Stimulated activated naive CD8-positive, alpha-beta T cell treated with anti-CD3 and anti-CD28 coated beads, Interleukin-15, amount 100 ng/mL, for 72 hours (primary cell): Measurements from ENCODE around the gene DDAH1.

Source experiments
- ATAC-seq: fragments of 150-1000 bp; cut with Tn5 transposase; 2 replicates; pipeline ENCODE4 v1.10.0; 2021; ENCODE audit warnings: mild to moderate bottlenecking, moderate library complexity
- DNase-seq, 2 donors: peaks; one replicate each; pipeline ENCODE4 v3.0.0; 2021 to 2022
- H3K27ac Mint-ChIP-seq, 2 donors: one replicate each; pipeline ENCODE4 v1.8.0; 2022; ENCODE audit warnings: mild to moderate bottlenecking in 2 of 2, mixed read lengths in 2 of 2, moderate library complexity in 2 of 2
- H3K27me3 Mint-ChIP-seq: one replicate; pipeline ENCODE4 v1.8.0; 2022; ENCODE audit warnings: mixed read lengths
- H3K4me1 Mint-ChIP-seq: one replicate; pipeline ENCODE4 v1.8.0; 2022; ENCODE audit warnings: mild to moderate bottlenecking, mixed read lengths
- H3K4me3 Mint-ChIP-seq, 2 donors: one replicate each; pipeline ENCODE4 v1.8.0; 2022; ENCODE audit warnings: mild to moderate bottlenecking in 2 of 2, mixed read lengths in 2 of 2, moderate library complexity in 1 of 2
- H3K9me3 Mint-ChIP-seq, 2 donors: one replicate each; pipeline ENCODE4 v1.8.0; 2022; ENCODE audit warnings: mixed read lengths in 2 of 2

The DDAH1 gene

DNA sequence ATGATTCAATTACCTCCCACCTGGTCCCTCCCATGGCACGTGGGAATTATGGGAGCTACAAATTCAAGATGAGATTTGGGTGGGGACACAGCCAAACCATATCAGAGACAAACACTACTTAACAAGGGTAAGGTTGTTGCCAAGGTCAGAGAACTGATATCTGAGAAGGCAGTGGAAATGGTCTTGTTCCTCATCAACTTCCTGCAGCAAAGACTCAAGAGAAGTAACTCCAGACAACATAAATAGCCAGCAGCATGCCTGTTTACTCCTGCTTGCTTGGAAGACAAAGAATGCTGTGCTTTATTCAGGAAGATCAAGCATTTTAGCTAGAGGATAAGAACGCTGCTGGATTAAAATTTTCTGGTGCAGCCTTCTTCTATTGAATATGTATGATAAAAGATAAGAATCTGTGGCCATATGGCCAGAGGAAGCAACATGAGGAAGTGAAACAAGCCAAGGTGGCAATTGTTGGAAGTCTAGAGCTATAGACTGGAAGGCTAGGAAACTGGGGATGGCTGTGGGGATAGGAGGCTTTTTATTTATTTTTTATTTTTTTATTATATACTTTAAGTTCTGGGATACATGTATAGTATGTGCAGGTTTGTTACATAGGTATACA is 36.4 kb downstream of the DDAH1 start:
- DNase-seq (no peak), ATAC-seq (no peak)
- H3K4me3 Mint-ChIP-seq = no peak overlapping the region
- H3K27me3 Mint-ChIP-seq = peaks cover 19% of the 10 kb centered on the region
- no peaks in the 10 kb centered on the region for H3K4me1 Mint-ChIP-seq
- H3K9me3 Mint-ChIP-seq = peaks cover 0 to 9% of the 10 kb centered on the region in 2 donors
- H3K27ac Mint-ChIP-seq = no peak overlapping the region

DNA sequence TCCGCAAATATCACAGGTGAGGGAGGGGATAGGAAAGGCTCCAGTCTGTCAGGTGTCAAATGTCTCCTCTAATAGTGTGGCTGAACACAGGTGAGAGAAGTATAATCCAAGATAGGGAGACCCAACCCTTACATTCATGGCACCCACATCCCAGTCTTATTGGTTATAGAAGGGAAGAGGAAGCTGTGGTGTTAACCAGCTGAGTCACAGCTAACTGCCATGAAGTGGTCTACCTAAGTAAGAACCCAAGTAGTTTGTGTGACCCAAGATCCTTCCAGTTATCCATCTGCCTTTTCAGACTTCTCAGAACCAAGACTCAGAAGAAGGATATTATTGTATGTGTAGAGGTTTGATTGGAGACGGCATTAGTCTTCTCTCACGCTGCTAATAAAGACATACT is 37.1 kb downstream of the DDAH1 start:
- no peaks in the 10 kb centered on the region for H3K4me1 Mint-ChIP-seq
- peaks cover 0 to 9% of the 10 kb centered on the region in 2 donors for H3K9me3 Mint-ChIP-seq
- no peak overlapping the region for H3K4me3 Mint-ChIP-seq
- H3K27me3 Mint-ChIP-seq = peaks cover 19% of the 10 kb centered on the region
- H3K27ac Mint-ChIP-seq = no peak overlapping the region
- no peak for ATAC-seq
- no peak for DNase-seq

DNA sequence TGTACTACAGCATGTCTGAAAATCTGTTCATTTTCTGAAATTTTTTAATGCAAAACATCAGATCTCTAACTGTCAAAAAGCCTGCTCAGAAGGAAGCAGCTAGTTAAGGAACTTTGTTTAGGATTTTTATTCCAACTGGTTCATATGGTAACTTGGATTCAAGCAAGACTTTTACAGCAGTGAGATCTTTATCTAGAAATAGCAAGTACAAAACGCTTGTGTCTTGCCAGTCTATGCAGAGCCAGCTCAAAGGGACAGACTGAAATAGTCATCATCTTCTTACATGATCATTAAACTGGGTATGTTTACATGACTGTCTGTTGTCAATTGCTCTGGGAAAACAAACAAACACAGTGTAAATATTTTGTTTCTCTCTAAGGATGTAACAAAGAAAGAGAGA is 37.6 kb downstream of the DDAH1 start:
- H3K4me3 Mint-ChIP-seq = no peak overlapping the region
- ATAC-seq (no peak), DNase-seq (no peak)
- peaks cover 19% of the 10 kb centered on the region for H3K27me3 Mint-ChIP-seq
- peaks cover 0 to 9% of the 10 kb centered on the region in 2 donors for H3K9me3 Mint-ChIP-seq
- no peaks in the 10 kb centered on the region for H3K4me1 Mint-ChIP-seq
- no peak overlapping the region for H3K27ac Mint-ChIP-seq

DNA sequence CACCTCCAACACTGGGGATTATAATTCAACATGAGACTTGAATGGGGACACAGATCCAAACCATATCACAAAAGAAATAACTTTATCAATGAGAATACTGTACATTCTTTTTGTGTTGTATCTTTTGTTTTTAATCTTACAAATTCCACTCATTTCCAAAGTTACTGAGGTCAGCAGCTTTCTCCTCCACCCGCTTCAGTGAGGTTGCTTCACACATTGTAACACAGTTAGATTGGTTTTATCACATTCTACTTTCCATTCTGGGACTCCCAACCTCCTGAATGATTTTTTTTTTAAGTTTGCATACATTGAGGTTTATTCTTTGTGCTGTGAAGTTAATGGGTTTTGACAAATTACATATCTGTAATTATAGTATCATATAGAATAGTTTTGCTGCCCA is 43.8 kb downstream of the DDAH1 start:
- Mint-ChIP-seq H3K9me3 (peaks cover 5 to 8% of the 10 kb centered on the region in 2 donors), H3K4me3 (no peak overlapping the region), H3K27me3 (no peaks in the 10 kb centered on the region), H3K27ac (no peak overlapping the region), H3K4me1 (no peaks in the 10 kb centered on the region)
- ATAC-seq (no peak), DNase-seq (no peak)

DNA sequence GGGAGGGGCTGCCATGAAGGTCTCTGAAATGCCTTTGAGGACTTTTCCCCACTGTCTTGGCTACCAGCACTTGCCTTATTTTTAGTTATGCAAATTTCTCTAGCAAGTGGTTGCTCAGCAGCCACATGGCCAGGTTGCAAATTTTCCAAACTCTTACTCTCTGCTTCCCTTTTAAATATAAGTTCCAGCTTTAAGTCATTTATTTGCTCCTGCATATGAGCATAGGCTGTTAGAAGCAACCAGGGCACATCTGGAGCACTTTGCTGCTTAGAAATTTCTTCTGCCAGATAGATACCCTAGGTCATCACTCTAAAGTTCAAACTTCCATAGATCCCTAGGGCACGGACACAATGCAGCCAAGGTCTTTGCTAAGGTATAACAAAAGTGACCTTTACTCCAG is 44.8 kb downstream of the DDAH1 start:
- H3K27ac Mint-ChIP-seq = no peak overlapping the region
- no peak for ATAC-seq

DNA sequence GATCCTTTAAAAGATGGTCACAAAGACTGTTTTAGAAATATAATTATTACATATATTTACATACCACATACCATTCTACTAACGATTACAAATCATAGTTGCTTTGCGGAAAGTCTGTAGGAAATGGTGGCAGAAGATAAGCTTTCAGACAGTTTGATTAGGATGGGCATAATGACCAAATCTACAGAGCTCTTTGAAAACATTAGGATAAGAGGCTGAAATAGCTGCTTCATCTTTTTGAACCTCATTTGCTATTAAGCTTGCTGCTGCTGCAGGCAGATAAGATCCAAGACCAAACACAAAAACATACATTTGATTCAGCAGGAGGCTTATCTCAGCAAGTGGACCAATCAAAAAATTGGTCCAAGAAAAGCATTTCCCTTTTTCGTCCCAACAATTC is 47.1 kb downstream of the DDAH1 start:
- Mint-ChIP-seq H3K27me3 (peaks cover 9% of the 10 kb centered on the region), H3K9me3 (peaks cover 5 to 8% of the 10 kb centered on the region in 2 donors), H3K27ac (no peak overlapping the region), H3K4me3 (no peak overlapping the region), H3K4me1 (no peaks in the 10 kb centered on the region)
- DNase-seq (no peak), ATAC-seq (no peak)

More for the DNA sequence above, 44.8 kb downstream of the DDAH1 start:
- Mint-ChIP-seq H3K4me3 (no peak overlapping the region), H3K4me1 (no peaks in the 10 kb centered on the region), H3K9me3 (peaks cover 5 to 8% of the 10 kb centered on the region in 2 donors), H3K27me3 (no peaks in the 10 kb centered on the region)
- no peak for DNase-seq

DNA sequence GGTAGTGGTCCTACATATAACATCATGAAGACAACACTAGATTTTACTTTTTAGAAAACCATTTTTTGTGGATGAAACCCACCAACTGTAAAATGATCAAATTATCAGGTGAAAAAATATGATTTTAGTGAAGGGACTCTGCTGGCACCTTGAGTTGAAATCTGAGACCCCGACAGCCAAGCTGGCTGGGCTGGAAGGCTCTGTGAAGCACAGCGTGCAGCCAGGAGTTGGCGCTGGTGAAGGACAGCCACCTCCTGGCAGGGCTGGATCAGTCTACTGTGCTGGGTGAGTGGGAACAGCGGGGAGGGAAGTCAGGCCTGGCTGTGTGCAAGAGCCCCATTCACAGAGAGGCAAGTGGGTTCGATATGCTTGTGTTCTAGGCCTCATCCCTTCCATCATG is 47.9 kb downstream of the DDAH1 start:
- no peak for ATAC-seq
- Mint-ChIP-seq H3K27ac (no peak overlapping the region), H3K27me3 (peaks cover 9% of the 10 kb centered on the region), H3K9me3 (peaks cover 5 to 8% of the 10 kb centered on the region in 2 donors), H3K4me3 (no peak overlapping the region), H3K4me1 (no peaks in the 10 kb centered on the region)
- no peak for DNase-seq

DNA sequence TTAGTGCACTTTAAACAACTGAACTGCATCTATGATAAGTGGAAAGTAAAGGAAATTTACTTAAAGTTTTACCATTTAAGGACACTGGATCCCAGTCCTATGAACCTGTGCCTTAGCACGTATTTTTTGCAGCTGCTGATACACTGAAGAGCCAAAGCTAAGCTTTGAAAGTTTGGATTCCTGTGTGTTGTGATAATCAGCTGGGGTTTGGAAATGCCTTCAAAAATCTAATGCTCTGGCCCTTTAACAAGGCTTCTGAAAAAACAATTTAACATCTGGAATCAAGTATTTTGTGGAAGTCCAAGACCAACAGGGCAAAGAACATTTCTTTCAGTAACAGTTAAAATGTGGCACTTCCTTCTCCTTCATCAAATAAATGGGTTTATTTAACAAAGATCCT is 51.8 kb downstream of the DDAH1 start:
- DNase-seq (no peak), ATAC-seq (no peak)
- Mint-ChIP-seq H3K9me3 (no peaks in the 10 kb centered on the region), H3K27ac (no peak overlapping the region), H3K27me3 (peaks cover 9% of the 10 kb centered on the region), H3K4me1 (no peaks in the 10 kb centered on the region), H3K4me3 (no peak overlapping the region)

DNA sequence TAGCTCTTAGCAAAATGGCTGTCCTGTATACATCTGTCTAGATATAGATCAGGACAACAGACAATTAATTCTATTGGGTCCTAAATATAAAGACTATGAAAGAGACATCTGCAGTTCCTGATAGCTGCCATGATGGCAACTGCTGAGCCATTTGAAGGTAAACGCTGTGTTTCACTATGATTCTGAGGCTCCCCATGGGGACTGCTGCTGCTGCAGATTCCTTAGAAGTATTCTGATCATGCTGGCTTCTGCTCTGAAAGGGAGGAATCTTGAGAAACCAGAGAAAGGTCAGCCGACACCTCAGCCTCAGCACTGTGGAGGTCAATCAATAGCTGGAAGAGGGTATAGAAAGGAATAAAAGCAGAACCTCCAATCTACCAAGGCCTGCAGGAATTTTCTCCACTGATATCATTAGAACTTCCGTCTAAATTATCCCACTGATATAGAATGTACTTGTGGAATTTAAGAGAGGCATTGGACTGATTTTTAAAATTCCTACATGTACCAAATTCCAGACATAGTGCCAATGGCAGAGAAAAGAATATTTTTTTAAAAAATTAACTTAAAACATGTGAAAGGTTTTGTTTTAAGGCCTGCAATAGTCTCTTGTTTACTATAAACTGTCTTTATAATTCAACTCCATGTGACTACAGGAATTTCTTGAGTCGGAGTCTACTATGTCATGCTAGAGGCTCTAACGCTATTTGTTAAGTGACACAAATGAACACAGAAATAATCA is 53.2 kb downstream of the DDAH1 start:
- H3K27ac Mint-ChIP-seq = no peak overlapping the region
- H3K9me3 Mint-ChIP-seq = no peaks in the 10 kb centered on the region
- no peak overlapping the region for H3K4me3 Mint-ChIP-seq
- ATAC-seq (no peak), DNase-seq (no peak)
- peaks cover 9% of the 10 kb centered on the region for H3K27me3 Mint-ChIP-seq
- H3K4me1 Mint-ChIP-seq = no peaks in the 10 kb centered on the region

DNA sequence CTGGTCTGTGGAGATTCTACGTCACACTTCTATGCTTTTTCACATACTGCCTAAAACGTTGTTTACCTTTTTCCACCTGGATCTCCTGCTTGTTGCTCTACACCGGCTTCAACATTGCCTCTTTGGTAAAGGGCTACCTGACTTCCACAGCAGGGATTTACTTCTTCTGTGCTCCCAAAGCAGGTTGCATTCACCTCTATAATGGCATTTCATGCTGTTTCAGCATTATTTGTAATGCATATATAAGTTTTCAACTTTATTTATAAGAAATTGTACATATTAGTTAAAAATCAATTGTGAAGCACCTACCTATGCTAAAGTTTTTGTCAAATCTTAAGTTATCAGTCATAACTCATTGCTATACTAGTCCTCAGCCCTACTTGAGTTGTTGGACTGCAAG is 55.4 kb downstream of the DDAH1 start:
- Mint-ChIP-seq H3K27me3 (peaks cover 6% of the 10 kb centered on the region), H3K4me1 (no peaks in the 10 kb centered on the region), H3K4me3 (no peak overlapping the region), H3K9me3 (no peaks in the 10 kb centered on the region), H3K27ac (no peak overlapping the region)
- DNase-seq = no peak
- ATAC-seq = no peak

DNA sequence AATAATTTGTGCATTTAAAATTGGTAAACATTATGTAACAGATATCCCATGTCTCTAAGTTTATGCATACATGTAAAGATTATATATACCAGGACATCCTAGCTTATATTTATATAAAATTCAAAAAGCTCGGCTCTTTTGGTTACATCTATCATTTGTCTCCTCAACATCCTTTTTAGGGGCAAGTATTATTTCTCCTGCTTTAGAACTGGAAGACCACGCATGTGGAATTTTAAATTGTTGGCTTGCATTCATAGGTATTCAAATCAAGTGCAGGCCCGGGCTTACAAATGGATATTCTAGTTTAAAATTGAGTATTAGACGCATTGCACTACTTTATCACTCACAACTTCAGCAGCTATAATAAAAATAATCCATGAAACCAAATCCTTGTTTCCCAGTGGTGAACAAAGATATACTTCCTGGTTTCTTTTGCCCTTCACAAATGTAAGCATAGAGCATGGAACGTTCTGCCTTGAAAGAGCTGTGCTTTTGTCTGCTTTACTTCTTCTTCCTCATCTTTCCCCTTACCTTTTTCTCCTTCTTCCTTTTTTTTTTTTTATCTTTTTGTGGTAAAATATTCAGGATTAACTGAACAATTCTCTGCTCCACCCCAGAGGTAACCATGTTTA is 57.1 kb downstream of the DDAH1 start:
- ATAC-seq = no peak
- H3K27ac Mint-ChIP-seq = no peak overlapping the region

DNA sequence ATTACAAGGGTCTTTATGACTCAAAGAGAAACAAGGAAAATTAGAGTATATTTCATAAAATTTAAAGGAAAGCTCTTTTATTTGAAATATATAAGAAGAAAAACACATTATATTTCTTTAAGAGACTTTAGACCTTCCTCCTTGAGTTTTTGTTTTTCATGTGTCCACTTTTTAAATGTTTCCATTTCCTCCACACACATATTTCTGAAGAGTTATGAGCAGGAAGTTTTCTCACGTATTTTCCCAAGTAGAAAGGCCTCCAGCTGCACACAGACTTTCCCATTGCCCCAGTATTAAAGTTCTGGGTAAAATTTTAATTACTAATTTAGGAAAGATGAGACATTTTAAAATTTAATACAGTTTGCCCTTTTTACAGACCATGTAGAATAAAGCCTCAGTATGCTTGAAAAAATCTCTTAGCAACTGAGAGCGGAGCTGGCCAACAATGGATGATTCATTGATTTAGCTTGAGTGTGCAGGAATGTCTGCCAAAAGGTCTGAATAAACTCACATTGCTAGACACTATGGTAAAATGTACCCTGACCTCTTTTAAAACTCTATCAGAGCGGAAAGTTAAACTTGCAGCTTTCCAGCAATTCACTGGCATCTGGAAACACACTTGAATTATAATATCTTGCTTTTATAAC is 57.9 kb downstream of the DDAH1 start:
- no peak for ATAC-seq
- no peaks in the 10 kb centered on the region for H3K9me3 Mint-ChIP-seq
- H3K27me3 Mint-ChIP-seq = no peaks in the 10 kb centered on the region
- H3K27ac Mint-ChIP-seq = no peak overlapping the region
- DNase-seq = no peak
- no peaks in the 10 kb centered on the region for H3K4me1 Mint-ChIP-seq
- H3K4me3 Mint-ChIP-seq = no peak overlapping the region

More for the DNA sequence above, 57.1 kb downstream of the DDAH1 start:
- no peaks in the 10 kb centered on the region for H3K27me3 Mint-ChIP-seq
- no peaks in the 10 kb centered on the region for H3K4me1 Mint-ChIP-seq
- no peak for DNase-seq
- H3K9me3 Mint-ChIP-seq = no peaks in the 10 kb centered on the region
- H3K4me3 Mint-ChIP-seq = no peak overlapping the region

DNA sequence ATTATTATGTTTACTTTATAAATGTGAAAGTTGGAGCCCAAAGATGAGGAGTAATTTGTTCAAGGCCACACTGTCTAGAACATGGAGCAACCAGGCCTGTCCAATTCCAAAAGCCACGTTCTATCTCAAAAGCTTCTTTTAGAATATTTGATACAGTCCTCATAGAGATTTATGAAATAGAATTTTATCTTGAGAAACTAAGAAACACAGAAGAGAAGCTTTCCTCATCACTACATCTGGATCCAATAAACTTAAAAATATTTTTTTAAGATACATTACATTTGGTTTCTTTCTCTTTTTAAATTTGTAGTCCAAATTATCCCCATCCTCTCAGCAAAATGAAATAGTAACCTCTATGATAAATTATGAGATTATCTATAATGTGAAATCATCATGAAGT is 58.9 kb downstream of the DDAH1 start:
- H3K4me1 Mint-ChIP-seq = no peaks in the 10 kb centered on the region
- no peak for ATAC-seq
- no peak overlapping the region for H3K27ac Mint-ChIP-seq
- H3K4me3 Mint-ChIP-seq = no peak overlapping the region
- DNase-seq = no peak
- no peaks in the 10 kb centered on the region for H3K27me3 Mint-ChIP-seq
- H3K9me3 Mint-ChIP-seq = no peaks in the 10 kb centered on the region

DNA sequence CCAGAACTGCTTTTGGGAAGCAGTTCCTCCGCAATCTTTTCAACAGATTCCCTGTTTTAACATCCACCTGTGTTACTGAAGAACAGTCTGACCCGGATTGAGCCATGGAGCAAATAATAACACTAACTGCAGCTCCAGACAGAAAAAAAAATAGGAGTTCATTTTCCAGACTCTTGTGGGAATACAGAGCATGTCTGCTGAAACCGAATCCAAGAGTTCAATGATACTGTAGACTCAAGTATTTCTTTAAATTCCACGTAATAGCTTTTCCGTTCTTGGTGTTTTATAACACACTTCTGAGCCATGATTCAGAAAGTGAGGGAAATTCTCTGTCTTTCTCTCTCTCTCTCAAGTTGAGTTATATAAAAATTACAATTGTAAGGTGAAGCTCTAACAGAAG is 60.6 kb downstream of the DDAH1 start:
- no peak overlapping the region for H3K27ac Mint-ChIP-seq
- H3K9me3 Mint-ChIP-seq = no peaks in the 10 kb centered on the region
- no peaks in the 10 kb centered on the region for H3K27me3 Mint-ChIP-seq
- H3K4me1 Mint-ChIP-seq = no peaks in the 10 kb centered on the region
- H3K4me3 Mint-ChIP-seq = no peak overlapping the region
- ATAC-seq (no peak), DNase-seq (no peak)

DNA sequence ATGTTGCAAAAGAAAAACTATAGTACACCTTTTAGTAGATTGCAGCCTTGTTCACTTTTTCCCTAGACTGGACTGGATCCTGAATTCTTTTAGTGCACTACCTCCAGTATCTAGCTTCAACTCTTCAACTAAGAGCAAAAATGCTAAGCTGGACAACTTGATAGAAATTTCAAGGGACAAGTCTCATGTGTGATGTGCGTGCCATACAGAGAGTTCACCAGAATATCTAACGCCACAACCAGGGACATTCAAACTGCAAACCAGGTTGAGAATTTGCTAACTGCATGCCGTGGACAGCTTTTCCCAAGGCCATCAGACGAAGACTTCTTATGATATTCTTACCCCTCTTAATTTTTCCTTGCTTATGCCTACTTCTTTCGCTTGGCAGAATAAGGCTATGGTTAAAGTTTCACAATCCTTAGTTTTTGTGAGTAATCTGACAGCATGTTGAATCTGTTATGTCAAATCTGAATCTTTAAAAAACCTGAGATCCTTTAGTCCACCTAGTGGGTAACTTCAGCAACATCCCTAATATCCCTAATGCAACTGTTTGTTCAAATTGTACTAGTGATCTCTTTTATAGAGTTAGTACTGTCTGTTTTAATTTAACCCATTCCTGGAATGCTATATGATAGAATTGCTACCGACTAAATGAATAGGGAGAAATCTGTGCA is 66.4 kb downstream of the DDAH1 start:
- no peak for ATAC-seq
- no peak overlapping the region for H3K27ac Mint-ChIP-seq
- no peaks in the 10 kb centered on the region for H3K27me3 Mint-ChIP-seq
- H3K4me3 Mint-ChIP-seq = no peak overlapping the region
- H3K4me1 Mint-ChIP-seq = no peaks in the 10 kb centered on the region
- H3K9me3 Mint-ChIP-seq = no peaks in the 10 kb centered on the region
- DNase-seq = no peak
